SK-N-SH treated with all-trans-retinoic acid at 6 μM for 48 hours (cell line): Measurements from ENCODE around the gene DIPK2A.

Experiments
- ATAC-seq: fragments of 200-7000 bp; cut with Tn5 transposase; 3 replicates; pipeline ENCODE4 v1.9.1; 2020; ENCODE audit warnings: mild to moderate bottlenecking, moderate library complexity
- BACH2 ChIP-seq: fragments of 250-450 bp; sonication (Bioruptor Pico); IDR thresholded peaks from 2 replicates; pipeline ENCODE4 v1.9.0; 2021; ENCODE audit warnings: mild to moderate bottlenecking, borderline replicate concordance
- CSDC2 ChIP-seq: fragments of 250-450 bp; sonication (Bioruptor Pico); IDR thresholded peaks from 2 replicates; pipeline ENCODE4 v1.5.0; 2020; ENCODE audit warnings: mild to moderate bottlenecking, moderate library complexity
- ESRRG ChIP-seq: fragments of 250-450 bp; sonication (Bioruptor Pico); IDR thresholded peaks from 2 replicates; pipeline ENCODE4 v1.6.1; 2021; ENCODE audit warnings: mild to moderate bottlenecking
- GLIS3 ChIP-seq: fragments of 250-450 bp; sonication (Bioruptor Pico); IDR thresholded peaks from 2 replicates; pipeline ENCODE4 v1.5.0; 2020; ENCODE audit warnings: mild to moderate bottlenecking, moderate library complexity
- OSR1 ChIP-seq: fragments of 250-450 bp; sonication (Bioruptor Pico); IDR thresholded peaks from 2 replicates; pipeline ENCODE4 v1.8.0; 2022; ENCODE audit warnings: moderate library complexity, mild to moderate bottlenecking, inconsistent platforms
- RARB ChIP-seq: fragments of 250-450 bp; sonication (Bioruptor Pico); IDR thresholded peaks from 2 replicates; pipeline ENCODE4 v1.8.0; 2021; ENCODE audit warnings: mild to moderate bottlenecking, moderate library complexity
- SNAI2 ChIP-seq: fragments of 250-450 bp; sonication (Bioruptor Pico); IDR thresholded peaks from 2 replicates; pipeline ENCODE4 v1.5.0; 2020; ENCODE audit warnings: mild to moderate bottlenecking, moderate library complexity
- ZFP3 ChIP-seq: fragments of 250-450 bp; sonication (Bioruptor Pico); IDR thresholded peaks from 2 replicates; pipeline ENCODE4 v1.5.0; 2020; ENCODE audit warnings: mild to moderate bottlenecking, moderate library complexity
- ZFP30 ChIP-seq: fragments of 450-650 bp; formaldehyde crosslinking; IDR thresholded peaks from 2 replicates; pipeline ENCODE4 v1.5.0; 2022; ENCODE audit warnings: mild to moderate bottlenecking, moderate library complexity
- ZNF70 ChIP-seq: fragments of 450-650 bp; formaldehyde crosslinking; IDR thresholded peaks from 2 replicates; pipeline ENCODE4 v1.5.0; 2020; ENCODE audit warnings: mild to moderate bottlenecking, moderate library complexity
- ZNF8 ChIP-seq: fragments of 450-650 bp; formaldehyde crosslinking; IDR thresholded peaks from 2 replicates; pipeline ENCODE4 v1.5.0; 2020; ENCODE audit warnings: mild to moderate bottlenecking, moderate library complexity
- TF ChIP-seq, protein P1 (sequence below): fragments of 250-450 bp; sonication (Bioruptor Pico); IDR thresholded peaks from 2 replicates; pipeline ENCODE4 v1.5.0; 2020; ENCODE audit warnings: mild to moderate bottlenecking, moderate library complexity
- TF ChIP-seq, protein P2 (sequence below): fragments of 250-450 bp; sonication (Bioruptor Pico); IDR thresholded peaks from 2 replicates; pipeline ENCODE4 v1.8.0; 2021; ENCODE audit warnings: low read depth, mild to moderate bottlenecking, moderate library complexity, borderline replicate concordance
- TF ChIP-seq, protein P3 (sequence below): fragments of 250-450 bp; sonication (Bioruptor Pico); IDR thresholded peaks from 2 replicates; pipeline ENCODE4 v1.5.1; 2021; ENCODE audit warnings: mild to moderate bottlenecking, moderate library complexity
- TF ChIP-seq, protein P4 (sequence below): fragments of 250-450 bp; sonication (Bioruptor Pico); IDR thresholded peaks from 2 replicates; pipeline ENCODE4 v1.5.1; 2020; ENCODE audit warnings: low read depth, mild to moderate bottlenecking, moderate library complexity

Gene DIPK2A

DNA sequence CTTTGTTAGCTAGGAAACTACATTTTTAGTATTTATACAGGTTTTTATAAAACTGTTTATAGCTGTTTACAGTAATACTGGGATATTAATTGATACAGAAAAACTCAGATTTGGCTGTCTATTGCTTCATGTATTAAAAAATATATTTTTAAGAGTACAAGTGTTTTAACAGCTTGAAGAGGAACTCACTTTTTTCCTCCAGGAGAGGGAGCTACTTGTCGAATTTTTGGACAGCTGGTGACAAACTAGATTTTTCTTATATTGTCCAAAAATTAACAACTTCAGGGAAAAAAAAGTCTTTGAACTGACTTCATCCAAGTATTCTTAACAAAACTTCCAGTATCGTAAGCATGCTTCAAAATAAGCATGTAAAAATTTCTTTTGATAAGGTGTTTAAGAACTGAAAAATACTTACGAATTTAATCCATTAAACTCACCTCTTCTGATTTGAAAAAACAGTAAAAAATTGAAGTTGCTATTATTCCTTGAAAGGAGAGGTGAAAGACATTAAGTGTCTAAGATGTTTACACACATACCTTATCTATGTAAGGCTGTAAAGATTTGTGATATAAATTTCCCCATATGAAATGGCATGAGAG is 4.0 kb downstream of the DIPK2A start (continued):
- TF ChIP-seq, protein P1, sequence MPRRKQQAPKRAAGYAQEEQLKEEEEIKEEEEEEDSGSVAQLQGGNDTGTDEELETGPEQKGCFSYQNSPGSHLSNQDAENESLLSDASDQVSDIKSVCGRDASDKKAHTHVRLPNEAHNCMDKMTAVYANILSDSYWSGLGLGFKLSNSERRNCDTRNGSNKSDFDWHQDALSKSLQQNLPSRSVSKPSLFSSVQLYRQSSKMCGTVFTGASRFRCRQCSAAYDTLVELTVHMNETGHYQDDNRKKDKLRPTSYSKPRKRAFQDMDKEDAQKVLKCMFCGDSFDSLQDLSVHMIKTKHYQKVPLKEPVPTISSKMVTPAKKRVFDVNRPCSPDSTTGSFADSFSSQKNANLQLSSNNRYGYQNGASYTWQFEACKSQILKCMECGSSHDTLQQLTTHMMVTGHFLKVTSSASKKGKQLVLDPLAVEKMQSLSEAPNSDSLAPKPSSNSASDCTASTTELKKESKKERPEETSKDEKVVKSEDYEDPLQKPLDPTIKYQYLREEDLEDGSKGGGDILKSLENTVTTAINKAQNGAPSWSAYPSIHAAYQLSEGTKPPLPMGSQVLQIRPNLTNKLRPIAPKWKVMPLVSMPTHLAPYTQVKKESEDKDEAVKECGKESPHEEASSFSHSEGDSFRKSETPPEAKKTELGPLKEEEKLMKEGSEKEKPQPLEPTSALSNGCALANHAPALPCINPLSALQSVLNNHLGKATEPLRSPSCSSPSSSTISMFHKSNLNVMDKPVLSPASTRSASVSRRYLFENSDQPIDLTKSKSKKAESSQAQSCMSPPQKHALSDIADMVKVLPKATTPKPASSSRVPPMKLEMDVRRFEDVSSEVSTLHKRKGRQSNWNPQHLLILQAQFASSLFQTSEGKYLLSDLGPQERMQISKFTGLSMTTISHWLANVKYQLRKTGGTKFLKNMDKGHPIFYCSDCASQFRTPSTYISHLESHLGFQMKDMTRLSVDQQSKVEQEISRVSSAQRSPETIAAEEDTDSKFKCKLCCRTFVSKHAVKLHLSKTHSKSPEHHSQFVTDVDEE: no peak

DNA sequence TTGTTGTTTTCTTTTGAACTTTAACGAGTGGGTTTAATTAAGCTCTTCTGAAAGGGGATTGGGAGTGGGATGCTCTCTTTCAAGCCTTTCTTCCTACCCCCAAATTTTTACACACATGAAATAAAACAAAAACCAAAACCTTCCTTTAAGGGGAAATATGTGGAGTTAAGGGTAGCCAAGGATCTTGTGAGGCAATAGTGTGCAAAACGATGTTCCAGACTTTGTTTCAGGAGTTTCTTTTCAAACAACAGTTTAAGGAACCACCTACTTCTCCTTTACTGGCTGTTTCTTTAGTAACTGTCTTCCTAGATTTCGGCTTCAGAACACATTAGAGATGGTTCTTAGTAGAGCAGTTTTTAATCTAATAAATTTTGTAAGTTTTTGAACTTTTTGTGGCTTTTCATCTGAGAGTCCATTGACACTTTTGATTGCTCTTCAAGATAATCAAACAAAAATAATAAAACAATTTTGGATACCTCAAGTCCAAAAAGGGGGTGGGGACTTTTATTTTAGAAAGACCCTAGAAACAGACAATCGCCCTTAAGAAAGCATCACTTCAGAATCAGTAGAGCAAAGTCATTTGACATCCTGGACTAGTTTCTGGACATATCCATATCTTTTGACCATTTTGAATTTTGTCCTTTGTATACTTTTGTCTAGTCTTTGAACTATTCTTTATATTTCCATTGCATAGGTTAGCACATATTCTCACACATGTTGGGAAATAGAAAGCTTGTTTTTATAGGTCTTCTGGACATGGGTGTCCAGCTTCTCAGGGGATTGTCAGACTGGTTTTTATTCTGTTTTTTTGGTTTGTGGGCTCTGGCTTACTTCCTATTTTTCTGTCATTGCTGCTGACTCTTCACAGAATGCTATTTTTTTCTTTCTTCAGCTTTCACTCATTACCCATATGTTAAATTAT is 6.0 kb downstream of the DIPK2A start:
- TF ChIP-seq ZFP30 (CRISPR knock-in tag): no peak
- TF ChIP-seq, all 23 proteins: peak for 0
- ATAC-seq: no peak

DNA sequence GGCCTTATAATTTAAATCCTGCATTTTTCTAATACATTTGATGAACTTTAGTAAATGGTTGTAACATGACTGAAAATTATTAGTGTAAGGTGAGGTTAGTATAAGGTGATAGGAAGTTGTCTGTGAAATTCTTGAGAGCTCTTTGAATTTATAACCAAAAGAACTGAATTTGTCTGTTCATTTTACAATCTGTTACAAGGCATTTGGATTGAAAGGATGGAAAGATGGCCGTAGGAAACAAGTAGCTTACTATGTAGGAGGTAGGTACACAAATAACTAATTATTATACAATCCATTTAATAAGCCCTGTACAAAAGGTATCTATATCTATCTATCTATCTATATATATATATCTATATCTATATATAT is 6.6 kb downstream of the DIPK2A start:
- ATAC-seq: no peak
- no peak for TF ChIP-seq ZFP3 (CRISPR knock-in tag)
- TF ChIP-seq ZFP30 (CRISPR knock-in tag): no peak

DNA sequence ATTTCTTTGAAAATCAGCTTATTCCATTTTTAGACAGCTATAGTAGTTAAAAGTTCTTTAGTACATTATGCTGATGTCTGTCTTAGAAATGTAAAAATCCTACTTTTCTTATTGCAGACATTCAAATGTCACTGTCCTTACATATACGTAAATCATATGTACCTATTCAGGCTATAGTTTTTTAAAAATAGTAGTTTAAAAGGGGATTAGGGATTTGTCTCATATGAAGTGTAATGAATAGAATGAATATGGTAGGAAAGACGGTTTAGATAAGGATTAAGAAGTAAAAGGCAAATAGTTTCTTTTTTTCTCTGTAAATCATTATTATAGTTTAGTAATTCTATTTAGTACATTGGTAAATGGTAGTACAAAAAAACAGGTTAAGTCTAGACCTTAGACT is 7.4 kb downstream of the DIPK2A start:
- no peak for ATAC-seq

DNA sequence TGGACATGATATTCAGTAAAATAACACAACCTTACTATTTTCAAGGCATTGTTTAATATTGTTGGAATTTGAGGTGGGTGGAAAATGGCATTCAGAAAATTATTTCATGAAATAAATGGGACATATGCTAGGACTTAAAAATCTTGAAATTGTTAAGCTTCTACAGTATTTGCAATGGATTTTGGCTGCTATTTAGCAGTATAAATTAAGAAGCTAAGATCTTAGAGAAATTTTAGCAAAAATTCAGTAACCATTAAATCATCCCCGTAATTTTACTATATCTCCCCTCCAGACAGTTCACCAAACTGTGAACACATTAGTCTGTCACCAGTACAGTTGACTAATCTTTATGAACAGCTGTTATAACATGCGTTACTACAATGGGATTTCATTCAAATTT is 8.2 kb downstream of the DIPK2A start:
- TF ChIP-seq ESRRG (no peak), GLIS3 (CRISPR knock-in tag) (no peak), BACH2 (CRISPR knock-in tag) (no peak), OSR1 (CRISPR knock-in tag) (no peak), RARB (CRISPR knock-in tag) (no peak), SNAI2 (CRISPR knock-in tag) (no peak), ZNF70 (CRISPR knock-in tag) (no peak), CSDC2 (CRISPR knock-in tag) (no peak)
- TF ChIP-seq, protein P2, sequence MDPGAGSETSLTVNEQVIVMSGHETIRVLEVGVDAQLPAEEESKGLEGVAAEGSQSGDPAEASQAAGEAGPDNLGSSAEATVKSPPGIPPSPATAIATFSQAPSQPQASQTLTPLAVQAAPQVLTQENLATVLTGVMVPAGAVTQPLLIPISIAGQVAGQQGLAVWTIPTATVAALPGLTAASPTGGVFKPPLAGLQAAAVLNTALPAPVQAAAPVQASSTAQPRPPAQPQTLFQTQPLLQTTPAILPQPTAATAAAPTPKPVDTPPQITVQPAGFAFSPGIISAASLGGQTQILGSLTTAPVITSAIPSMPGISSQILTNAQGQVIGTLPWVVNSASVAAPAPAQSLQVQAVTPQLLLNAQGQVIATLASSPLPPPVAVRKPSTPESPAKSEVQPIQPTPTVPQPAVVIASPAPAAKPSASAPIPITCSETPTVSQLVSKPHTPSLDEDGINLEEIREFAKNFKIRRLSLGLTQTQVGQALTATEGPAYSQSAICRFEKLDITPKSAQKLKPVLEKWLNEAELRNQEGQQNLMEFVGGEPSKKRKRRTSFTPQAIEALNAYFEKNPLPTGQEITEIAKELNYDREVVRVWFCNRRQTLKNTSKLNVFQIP: no peak
- ATAC-seq: no peak

More for the DNA sequence above, 7.4 kb downstream of the DIPK2A start:
- no peak for TF ChIP-seq ZNF8 (CRISPR knock-in tag)
- TF ChIP-seq, protein P2: no peak
- TF ChIP-seq, protein P1: no peak
- TF ChIP-seq, protein P3, sequence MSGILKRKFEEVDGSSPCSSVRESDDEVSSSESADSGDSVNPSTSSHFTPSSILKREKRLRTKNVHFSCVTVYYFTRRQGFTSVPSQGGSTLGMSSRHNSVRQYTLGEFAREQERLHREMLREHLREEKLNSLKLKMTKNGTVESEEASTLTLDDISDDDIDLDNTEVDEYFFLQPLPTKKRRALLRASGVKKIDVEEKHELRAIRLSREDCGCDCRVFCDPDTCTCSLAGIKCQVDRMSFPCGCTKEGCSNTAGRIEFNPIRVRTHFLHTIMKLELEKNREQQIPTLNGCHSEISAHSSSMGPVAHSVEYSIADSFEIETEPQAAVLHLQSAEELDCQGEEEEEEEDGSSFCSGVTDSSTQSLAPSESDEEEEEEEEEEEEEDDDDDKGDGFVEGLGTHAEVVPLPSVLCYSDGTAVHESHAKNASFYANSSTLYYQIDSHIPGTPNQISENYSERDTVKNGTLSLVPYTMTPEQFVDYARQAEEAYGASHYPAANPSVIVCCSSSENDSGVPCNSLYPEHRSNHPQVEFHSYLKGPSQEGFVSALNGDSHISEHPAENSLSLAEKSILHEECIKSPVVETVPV (CRISPR knock-in tag): no peak
- TF ChIP-seq, protein P4, sequence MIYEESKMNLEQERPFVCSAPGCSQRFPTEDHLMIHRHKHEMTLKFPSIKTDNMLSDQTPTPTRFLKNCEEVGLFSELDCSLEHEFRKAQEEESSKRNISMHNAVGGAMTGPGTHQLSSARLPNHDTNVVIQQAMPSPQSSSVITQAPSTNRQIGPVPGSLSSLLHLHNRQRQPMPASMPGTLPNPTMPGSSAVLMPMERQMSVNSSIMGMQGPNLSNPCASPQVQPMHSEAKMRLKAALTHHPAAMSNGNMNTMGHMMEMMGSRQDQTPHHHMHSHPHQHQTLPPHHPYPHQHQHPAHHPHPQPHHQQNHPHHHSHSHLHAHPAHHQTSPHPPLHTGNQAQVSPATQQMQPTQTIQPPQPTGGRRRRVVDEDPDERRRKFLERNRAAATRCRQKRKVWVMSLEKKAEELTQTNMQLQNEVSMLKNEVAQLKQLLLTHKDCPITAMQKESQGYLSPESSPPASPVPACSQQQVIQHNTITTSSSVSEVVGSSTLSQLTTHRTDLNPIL (CRISPR knock-in tag): no peak
- TF ChIP-seq RARB (CRISPR knock-in tag): no peak
